HG03135 (cell line): Measurements from ENCODE around the gene TMEM81.

Experiments
- ATAC-seq: cut with Tn5 transposase; IDR thresholded peaks from one replicate; pipeline ENCODE4 v1.9.1; 2021; ENCODE audit warnings: mild to moderate bottlenecking, moderate library complexity; ENCODE audit not compliant: unreplicated experiment

The TMEM81 gene

GRCh38 chr1:205077158-205077933, 6.9 kb downstream of the TMEM81 start:
- no peak for ATAC-seq

- ATAC-seq = no peak
Measured at GRCh38 chr1:205076245-205076761, 8.0 kb downstream of the TMEM81 start.

- ATAC-seq = no peak
Measured at GRCh38 chr1:205075642-205076155, 8.6 kb downstream of the TMEM81 start.

GRCh38 chr1:205074513-205074912, 9.7 kb downstream of the TMEM81 start:
- ATAC-seq = no peak

GRCh38 chr1:205074084-205074483, 10.2 kb downstream of the TMEM81 start:
- ATAC-seq = no peak

- no peak for ATAC-seq
Measured at GRCh38 chr1:205073511-205073910, 10.7 kb downstream of the TMEM81 start.

GRCh38 chr1:205072881-205073280, 11.4 kb downstream of the TMEM81 start:
- no peak for ATAC-seq

- ATAC-seq = no peak
Measured at GRCh38 chr1:205072286-205072685, 12.0 kb downstream of the TMEM81 start.

- ATAC-seq = no peak
Measured at GRCh38 chr1:205071801-205072200, 12.5 kb downstream of the TMEM81 start.

GRCh38 chr1:205071028-205071409, 13.2 kb downstream of the TMEM81 start:
- ATAC-seq = no peak

- no peak for ATAC-seq
Measured at GRCh38 chr1:205069371-205070125, 14.7 kb downstream of the TMEM81 start.

GRCh38 chr1:205068457-205069040, 15.7 kb downstream of the TMEM81 start:
- ATAC-seq = no peak

GRCh38 chr1:205068001-205068400, 16.3 kb downstream of the TMEM81 start:
- ATAC-seq = no peak

GRCh38 chr1:205067031-205067430, 17.2 kb downstream of the TMEM81 start:
- no peak for ATAC-seq

- no peak for ATAC-seq
Measured at GRCh38 chr1:205066141-205066818, 18.0 kb downstream of the TMEM81 start.

- ATAC-seq = no peak
Measured at GRCh38 chr1:205065666-205066065, 18.6 kb downstream of the TMEM81 start.

- no peak for ATAC-seq
Measured at GRCh38 chr1:205064741-205065316, 19.4 kb downstream of the TMEM81 start.

- no peak for ATAC-seq
Measured at GRCh38 chr1:205064301-205064700, 20.0 kb downstream of the TMEM81 start.

GRCh38 chr1:205062895-205063294, 21.4 kb downstream of the TMEM81 start:
- ATAC-seq = no peak

GRCh38 chr1:205062319-205062718, 21.9 kb downstream of the TMEM81 start:
- no peak for ATAC-seq

- ATAC-seq = no peak
Measured at GRCh38 chr1:205061665-205062069, 22.6 kb downstream of the TMEM81 start.
